NCI-H524 treated with DMSO at 0.1 percent for 48 hours (cell line): ENCODE results near the gene ADCY10.

ENCODE experiments used
- DNase-seq: peaks from one replicate; lab custom pipeline; 2025; lab: John Stamatoyannopoulos, UW

Gene ADCY10

DNA sequence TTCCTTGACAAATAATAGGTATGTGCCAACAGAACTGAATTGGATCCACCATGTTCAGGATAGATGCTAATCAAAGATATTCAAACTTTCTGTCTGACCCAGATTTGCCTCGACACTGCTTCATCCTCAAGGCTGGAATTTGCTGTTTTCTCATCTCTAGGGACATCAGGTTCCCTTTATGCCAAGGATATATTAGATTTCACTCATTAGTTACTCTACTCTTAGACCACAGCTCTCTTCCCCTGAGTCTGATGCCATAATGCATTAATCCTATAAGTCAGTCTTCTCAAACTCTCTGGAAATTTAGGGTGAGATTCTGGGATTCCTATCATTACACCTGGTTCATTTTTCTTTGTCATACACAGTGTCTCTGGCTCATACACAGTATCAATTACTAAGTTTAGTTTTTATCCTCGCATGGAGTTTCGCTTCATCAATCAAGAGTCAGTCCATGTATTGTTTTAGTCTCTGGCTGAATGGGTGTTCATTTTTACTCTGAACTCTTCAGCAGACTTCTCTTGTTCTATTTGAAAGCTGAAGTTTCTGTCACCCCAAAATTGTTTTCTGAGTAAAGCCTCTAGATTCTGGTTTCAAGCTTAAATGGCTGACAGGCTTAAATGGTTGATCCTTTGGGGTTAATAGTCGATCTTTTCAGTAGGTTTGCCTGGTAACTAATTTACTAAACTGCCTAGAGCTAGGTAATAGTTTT is 13.3 kb upstream of the ADCY10 start:
- no peak for DNase-seq

DNA sequence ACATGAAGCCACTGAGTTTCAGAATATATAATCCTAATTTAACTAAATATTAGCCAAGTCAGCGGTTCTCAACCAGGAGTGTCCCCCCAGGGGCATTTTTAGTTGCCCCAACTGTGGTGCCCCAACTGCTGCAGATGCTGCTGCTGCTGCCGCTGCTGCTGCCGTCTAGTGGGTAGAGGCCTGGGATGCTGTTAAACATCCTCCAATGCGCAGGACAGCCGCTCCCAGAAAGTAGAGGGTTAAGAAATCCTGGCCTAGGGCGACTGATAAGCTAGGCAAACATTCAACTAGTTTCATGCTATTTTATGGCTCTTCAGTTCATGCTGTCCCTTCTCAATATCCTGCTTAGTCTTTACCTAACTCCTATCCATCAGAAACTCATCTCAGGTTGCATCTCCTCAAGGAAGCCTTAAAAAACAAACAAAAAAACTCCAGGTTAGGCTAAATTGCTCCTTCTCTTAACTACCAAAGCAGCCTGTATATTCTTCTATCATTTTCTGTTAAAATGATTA is 12.6 kb upstream of the ADCY10 start:
- no peak for DNase-seq

DNA sequence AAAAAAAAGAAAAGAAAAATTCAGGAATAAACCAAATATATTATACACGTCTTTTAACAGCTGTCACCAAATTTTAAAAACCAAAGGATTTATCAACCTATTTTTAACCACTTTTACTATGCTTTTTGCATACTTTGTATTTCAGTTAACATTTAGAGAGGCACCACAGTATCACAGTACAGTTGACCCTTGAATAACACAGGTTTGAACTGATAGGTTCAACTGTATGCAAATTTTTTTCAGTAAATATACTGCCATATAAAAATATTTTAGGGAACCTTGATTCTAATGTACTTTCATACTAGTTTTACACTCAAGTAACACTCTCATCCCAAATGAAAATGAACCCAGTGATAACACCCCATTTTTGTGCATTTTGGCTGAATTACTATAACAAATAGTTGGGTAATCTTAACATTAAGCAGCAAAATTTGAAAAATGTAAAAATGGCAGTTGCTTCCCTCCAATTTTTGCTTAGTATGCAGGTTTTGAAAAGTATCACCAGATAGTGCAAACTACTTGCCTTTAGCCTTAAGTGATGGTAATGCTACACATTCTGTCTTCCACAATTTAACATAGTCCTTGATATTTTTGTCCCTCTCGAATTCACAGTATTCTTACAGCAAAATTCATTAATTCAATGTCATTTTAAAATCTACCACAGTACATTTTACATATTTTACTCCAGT is 10.8 kb upstream of the ADCY10 start:
- no peak for DNase-seq

DNA sequence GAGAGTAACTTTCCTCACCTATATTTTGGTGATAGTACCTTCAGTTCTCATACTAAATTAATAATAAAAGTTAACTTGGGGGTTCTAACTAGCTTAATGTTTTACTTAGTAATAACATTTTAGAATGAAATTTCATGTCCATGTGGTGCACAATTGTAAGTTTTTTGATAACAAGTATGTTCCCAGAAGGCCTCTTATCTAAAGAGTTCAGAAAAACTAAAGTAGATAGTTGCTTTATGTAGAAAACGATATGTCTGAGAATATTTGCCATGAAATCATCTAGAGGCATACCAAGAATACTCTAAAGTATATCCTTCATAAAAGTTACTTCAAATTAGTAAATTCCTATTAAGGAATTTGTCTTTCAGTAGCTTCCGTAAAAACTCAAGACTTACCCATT is 10.2 kb upstream of the ADCY10 start:
- DNase-seq: no peak

DNA sequence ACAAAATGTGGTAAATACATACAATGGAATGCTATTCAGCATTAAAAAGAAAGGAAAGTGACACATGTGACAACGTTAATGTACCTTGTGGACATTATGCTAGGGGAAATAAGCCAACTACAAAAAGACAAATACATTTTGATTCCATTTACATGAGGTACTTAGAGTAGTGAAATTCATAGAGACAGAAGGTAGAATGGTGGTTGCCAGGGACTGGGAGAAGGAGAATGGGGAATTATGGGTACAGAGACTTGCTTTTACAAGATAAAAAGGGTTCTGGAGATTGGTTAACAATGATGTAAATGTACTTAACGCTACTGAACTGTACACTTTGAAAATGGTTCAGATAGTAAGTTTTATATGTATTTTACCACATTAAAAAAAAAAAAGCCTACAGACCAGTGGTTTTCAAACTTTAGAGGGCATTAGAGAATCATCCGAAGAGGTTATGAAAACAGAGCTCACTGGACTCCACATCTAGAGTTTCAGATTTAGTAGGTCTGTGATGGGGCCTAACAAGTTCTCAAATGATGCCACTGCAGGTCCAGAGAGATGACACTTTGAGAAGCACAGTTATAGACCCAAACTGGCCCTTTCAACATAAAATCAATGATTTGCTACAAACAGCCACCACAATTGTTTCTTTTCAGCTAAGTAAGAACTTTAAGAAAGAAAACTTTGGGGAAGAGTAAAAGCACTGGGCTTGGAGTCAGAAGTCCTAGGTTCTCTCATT is 9.6 kb upstream of the ADCY10 start:
- DNase-seq: no peak

DNA sequence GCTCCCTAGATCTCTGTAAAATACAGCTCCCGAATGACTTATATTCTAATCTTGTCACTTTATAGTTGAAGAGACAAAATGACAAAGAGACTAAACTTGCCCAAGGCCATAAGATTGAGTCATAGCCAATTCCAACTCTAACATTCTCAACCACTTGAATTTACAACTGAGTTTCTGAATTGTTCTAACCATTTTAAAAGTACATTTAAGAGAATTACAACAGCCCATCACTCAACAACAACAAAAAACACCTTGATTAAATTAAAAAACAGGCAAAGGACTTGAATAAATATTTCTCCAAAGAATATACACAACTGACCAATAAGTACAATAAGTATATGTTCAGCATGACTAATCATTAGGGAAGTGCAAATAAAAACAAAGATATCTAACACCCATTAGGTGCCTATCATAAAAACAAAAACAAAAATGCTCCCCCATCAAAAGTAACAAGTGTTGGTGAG is 8.7 kb upstream of the ADCY10 start:
- no peak for DNase-seq

DNA sequence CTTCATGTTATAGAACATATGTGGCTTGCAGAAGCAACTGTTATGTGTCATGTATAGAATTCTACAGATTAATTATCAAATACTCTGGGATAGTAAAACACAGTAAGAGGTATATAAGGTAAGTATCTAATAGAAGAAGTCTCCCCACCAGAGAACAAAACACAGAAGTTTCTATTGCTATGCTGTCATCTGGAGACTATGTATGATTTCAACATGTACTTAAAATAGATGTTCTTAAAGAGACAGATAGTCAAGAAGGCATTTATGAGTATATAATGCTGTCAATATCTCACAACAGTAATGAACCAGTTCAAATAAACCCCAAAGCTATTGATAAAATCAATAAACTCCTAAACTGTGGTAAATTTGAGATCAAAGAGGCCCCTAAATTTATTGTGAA is 8.1 kb upstream of the ADCY10 start:
- DNase-seq: no peak

DNA sequence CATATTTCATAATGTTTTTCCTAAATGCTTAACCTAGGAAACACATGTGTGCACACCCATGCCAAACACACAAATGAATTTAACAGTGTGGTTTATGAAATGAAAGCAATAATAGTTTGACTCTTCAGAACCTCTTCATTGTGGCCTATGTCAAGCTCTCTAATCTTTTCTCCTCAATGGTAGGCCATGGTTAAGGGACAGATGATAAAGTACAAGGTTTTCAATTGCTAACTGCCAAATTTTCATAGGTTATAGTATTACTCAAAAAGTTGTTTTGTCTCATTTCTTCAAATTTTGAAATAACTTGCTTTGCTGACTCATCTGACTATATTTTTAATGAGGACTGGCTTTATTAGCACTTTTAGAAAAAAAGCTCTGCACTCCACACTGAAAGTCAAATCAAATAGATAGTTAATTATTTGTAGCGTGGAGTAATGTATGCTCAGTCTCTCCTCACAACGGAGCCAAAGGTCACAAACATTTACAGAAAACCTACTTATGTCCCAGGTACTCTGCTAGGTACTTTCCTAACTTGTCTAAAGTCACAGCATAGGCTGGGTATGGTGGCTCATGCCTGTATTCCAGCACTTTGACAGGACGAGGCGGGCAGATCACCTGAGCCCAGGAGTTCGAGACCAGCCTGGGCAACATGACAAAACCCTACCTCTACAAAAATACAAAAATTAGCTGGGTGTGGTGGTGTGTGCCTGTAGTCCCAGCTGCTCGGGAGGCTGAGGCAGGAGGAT is 3.0 kb upstream of the ADCY10 start:
- no peak for DNase-seq

DNA sequence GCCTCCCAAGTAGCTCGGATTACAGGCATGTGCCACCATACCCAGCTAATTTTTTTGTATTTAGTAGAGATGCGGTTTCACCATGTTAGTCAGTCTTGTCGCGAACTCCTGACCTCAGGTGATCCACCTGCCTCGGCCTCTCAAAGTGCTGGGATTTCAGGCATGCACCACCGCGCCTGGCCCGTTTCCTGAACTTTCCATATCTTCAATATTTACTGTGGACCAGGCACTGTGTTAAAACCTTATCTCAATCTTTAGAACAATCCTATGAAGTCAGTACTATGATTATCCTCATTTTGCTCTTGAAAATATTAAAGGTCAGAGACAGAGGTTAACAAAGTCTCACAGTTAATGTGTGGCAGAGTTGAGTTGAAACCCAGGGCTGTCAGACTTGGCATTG is 1.6 kb upstream of the ADCY10 start:
- no peak for DNase-seq

DNA sequence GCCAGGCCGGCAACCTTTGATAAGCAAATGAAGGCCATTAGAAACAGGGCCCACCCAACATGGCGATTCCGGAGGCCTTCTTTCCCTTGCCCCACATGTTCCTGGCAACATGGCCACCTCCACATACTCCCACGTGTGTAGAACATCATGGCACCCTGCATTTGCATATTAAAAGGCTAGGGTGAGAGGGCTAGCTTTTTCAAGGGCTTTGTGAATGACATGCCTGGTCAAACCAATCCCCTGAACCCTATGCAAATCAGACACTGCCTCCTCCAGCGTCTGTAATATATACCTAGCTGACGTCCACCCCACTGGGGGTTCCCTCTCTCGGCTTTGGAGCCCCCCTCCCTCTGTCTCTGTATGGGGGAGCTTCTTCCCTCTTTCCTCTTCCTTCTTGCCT is 1.6 kb downstream of the ADCY10 start:
- no peak for DNase-seq

DNA sequence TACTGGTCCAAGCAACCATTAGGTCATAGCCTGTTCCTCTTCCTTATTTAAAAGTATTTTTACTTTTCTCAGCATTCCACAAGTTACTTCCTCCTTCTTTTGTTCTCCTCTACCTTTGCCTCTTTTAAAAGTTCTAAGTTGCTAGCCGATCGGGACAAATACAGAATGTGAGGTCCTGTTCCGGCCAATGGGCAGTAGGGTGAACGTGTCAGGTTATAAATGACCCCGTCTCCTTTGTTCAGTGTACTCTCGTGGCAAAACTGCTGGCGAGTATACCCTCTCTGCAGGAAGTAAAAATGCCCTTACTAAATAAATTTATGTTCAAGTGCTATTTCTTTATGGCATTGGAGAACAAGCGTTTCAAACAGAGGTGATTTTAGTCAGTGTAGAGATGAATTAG is 2.5 kb downstream of the ADCY10 start:
- DNase-seq: no peak

DNA sequence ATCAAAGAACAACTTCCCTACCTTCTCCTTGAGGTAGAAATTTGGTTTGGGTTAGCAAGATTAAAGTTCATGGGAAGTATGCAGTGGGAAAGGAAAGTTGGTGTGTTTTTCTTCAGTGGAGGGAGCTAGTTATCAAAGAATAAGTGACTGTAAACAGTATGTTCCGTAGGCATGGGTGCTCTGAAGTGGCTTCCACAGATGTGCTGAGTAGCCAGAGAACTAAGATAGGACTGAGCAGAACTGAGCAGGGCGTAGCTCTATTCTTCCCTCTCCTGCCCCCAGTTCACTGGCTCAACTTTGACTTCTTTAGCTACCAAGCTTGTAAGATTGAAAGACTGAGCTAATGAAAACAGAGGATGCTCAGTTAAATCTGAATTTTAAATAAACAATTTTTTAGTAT is 3.4 kb downstream of the ADCY10 start:
- DNase-seq: no peak

DNA sequence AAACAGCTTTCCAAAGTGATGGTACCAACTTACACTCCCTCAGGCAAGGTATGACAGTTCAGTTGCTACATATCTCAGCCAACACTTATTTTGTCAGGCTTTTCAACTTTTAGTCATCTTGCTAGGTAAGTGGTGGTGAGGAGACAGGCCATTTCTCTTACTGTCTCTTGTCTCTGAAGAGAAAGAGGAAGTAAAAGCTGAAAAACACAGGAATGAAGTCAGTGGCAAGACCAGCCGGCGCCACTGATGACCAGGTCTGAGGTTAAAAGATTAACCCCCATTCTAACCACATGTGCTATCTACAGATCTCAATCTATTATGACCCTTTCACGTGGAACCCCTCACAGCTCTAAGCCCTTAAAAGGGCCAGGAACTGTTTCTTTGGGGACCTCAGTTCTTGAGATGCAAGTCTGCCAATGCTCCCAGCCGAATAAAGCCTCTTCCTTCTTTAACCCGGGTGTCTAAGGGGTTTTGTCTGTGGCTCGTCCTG is 4.2 kb downstream of the ADCY10 start:
- no peak for DNase-seq

DNA sequence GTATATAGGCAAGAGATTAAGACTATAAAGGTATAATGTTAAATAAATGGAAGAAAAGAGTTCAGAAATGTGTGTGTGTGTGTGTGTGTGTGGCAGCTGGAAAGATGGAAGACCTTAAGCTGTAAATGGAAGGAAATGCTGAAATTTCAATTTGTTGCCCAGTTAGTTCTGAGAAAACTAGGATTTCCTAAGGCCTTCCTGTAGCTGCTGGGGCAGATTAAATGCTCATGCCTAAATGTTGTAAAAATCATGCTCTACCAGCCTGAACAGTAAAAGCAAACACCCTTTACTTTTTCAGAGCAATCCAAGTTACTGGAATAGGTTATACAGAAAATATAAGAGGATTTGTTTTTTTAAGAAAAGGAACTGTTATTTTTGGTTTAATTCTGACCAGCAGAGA is 8.3 kb downstream of the ADCY10 start:
- DNase-seq: no peak

DNA sequence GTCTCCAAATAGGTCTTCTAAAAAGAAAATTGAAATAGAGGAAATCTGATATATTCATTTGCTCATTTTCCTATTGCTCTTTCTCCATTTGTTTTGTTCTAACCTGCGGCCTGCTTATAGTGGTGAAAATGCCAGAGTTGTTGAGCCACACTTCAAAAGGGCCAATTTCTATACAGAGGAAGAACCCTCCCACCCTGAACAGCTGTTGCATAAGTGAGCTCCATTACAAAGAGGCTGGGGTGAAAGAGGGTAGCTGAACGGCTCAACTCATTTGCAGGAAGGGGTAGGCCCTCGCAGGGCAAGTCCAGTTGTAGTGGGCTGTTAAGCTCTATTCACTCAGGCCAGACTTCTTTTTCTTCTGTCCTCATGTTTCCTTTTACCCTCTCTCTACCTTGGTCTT is 8.8 kb downstream of the ADCY10 start:
- no peak for DNase-seq

DNA sequence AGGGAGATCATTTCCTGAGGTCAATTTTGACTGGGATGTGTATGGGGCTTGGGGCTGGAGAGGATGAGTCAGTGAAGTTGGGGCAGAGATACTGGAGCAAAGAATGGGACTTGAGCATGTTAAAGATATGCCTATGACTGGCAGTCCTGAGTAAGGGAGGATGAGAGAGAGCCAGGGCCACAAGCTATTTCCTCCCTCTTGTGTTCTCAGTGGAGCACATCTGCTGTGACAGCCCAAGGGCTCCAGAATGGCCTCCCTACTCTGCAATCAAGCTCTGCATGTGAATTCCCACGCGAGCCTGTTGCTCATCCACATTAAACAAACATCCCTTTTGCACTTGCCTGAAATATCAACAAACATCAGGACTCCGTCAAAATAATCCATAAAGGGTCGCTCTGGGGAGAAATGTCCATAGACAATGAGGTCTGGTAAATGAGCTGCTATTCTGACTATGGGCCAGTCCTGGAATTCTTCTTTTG is 9.2 kb downstream of the ADCY10 start:
- DNase-seq: no peak

DNA sequence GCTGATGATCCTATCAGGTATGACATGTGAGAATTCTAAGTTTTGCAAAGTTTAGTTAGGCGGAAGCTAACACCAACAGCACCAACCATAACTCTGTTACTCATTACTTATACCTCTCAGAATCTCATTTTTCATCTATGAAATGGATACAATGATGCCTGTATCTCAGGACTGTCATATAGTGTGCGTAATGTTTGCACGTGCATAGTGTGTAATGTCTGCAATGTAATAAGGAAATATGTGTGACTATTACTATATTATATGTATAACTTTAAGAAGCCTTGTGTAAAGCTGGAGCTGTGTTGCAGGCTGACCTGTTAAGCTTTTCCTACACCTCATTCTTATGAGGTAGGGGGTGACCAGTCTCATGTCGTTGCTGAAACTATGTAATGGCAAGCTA is 13.0 kb downstream of the ADCY10 start:
- no peak for DNase-seq

DNA sequence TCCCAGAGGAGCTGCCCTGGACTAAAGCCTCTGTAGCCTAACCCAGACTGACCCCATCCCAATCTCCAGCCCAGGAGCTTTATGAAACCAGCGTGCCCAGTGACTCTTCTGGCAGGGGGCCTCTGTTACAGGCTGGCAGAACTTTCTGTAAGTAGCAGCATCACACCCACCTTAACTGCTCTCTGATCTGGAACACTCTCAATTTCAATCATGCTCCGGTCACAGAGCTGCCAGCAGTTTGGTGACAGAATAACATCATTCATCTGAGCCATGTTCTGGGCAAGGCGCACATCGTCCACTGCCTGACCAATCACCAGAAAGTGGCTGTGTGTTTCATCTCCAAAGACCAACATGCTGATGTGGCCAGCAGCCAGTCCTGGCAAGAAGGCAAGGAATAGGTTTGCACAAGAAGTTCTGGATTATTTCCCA is 14.7 kb downstream of the ADCY10 start:
- no peak for DNase-seq

DNA sequence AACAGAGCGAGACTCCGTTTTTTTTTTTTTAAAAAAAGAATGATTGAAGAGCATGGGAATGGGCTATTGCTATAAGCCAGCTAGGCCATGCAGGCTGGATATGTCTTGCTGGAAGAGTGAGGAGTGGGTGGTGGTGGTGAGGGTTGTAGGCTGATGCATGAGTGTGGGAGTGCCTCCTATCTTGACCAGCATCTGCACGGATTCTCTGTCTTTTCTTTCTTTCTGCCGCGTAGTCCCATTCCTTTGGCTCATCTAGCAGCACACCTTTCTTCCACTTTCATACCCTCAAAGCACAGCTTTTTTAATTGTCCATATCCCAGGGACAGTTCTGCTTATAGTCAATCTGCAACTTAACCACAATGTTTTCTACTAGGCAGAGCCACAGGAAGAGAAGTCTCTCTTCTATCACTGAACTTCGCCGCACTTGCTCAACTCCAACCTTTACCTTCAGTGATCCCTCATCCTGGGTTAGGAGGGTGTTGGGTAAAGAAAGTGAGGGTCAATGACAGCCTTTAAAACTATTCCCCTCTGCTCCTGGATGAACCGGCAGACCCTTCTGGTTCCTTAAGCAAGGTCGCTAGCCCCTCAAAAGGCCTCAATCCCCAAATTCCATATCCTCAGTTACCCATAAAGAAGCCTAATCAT is 15.2 kb downstream of the ADCY10 start:
- DNase-seq: no peak

DNA sequence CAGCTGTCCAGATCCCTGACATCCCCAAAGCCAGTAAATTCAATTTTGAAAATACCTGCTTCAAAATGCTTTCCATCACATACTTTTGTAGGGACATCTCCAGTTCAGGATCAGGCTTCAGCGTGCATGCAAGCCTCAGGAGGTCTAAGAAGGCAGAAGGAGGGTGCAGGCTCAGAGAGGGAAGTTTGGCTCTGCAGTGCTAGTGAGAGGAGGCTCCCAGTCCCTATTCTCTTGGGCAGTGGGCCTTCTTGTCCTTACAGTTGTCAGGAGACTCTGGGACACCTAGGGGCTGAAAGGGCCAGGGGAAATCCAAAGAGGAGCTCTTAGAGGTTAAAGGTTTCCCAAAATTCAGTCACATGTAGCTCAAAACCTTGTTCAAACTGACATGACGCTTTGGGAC is 20.1 kb downstream of the ADCY10 start:
- no peak for DNase-seq

DNA sequence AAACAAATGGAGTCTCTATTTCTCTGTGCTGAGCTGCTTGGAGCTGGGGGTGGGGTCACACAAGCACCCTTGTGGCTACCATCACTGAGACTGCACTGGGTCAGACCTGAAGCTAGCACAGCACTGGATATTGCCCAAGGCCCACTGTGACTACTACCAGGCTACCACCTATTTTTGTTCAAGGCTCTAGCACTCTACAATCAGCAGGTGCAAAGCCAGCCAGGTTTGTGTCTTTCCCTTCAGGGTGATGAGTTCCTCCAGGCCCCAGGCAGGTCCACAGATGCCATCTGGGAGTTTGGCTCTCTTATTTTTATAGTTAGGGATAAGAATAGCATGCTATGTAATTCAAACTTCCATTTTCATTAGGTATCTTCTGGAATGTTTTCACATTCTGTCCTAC is 23.5 kb downstream of the ADCY10 start:
- DNase-seq: no peak
